Fibroblast of lung (primary cell): ENCODE measurements around the gene CEP20.

Experiments
- CTCF ChIP-seq, 2 donors: IDR thresholded peaks in 1 of 2; conservative IDR thresholded peaks in 1 of 2; 1 replicate in 1 of 2; 2 replicates in 1 of 2; pipeline ENCODE4 v1.5.1; 2011 to 2012; ENCODE audit warnings: low read length in 2 of 2, control low read depth in 1 of 2, inconsistent platforms in 1 of 2, low read depth in 1 of 2, mild to moderate bottlenecking in 1 of 2
- EZH2 ChIP-seq: IDR thresholded peaks from 2 replicates; pipeline ENCODE4 v1.5.1; 2012; ENCODE audit warnings: low read length, control low read depth, mild to moderate bottlenecking; ENCODE audit errors: missing control alignments

- no peak for TF ChIP-seq CTCF (conservative IDR thresholded peaks at IDR 0.05 in 1 of 2, IDR thresholded peaks at IDR 0.05 in 1 of 2; ENCODE audit: low read depth in 1 of 2, low read length in 2 of 2)
- no peak for TF ChIP-seq EZH2
Measured at GRCh38 chr16:15881794-15882379, 6.5 kb downstream of the CEP20 start.
